AG04449 (cell line): ENCODE measurements around the gene HYKK.

Experiments used
- CTCF ChIA-PET: fragments of 350-600 bp; formaldehyde crosslinking; extraction: SDS; loops from one replicate; lab custom pipeline; 2021; ENCODE audit warnings: antibody characterized with exemption; lab: Yijun Ruan, JAX
- POLR2A ChIA-PET: fragments of 400-600, 350-600 bp; formaldehyde crosslinking; extraction: SDS; loops from one replicate; lab custom pipeline; 2020; ENCODE audit warnings: antibody characterized with exemption, inconsistent platforms; lab: Yijun Ruan, JAX
- DNase-seq: peaks from one replicate; pipeline ENCODE4 v3.0.0-alpha.2; 2010; ENCODE audit warnings: low read depth, low spot score
- H3K4me3 ChIP-seq: 2 replicates; pipeline ENCODE4 v1.5.1; 2011; ENCODE audit warnings: low read depth, mild to moderate bottlenecking, control low read depth, low read length
- TF ChIP-seq, protein P1 (sequence below): IDR thresholded peaks from one replicate; pipeline ENCODE4 v1.5.1; 2011; ENCODE audit warnings: mild to moderate bottlenecking, moderate library complexity, low read length, control low read depth, inconsistent platforms; ENCODE audit not compliant: insufficient read depth; ENCODE audit errors: missing control alignments

Gene HYKK

DNA sequence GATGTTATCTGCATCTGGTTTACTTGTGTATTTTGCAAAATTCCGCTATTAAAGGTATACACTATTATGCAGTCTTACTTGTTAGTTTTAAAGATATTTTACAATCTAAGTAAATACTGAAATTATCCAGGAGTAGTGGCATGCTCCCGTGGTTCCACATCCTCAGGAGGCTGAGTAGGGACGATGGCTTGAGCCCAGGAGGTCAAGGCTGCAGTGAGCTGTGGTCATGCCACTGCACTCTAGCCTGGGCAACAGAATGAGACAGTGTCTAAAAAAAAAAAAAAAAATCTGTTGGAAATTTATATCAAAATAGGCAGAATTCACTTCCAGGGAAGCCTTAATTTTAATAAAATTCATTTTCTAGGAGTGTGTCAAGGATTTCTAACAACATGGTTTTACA, 27.7 kb upstream of the HYKK start:
- ChIA-PET CTCF (interaction anchor here (1.2 to 2.6 kb wide), 3 partner anchors 10 to 171 kb away, joined by 3 to 13 read pairs (median 9); no protein-coding TSS in a partner anchor), POLR2A (no interaction called here)

DNA sequence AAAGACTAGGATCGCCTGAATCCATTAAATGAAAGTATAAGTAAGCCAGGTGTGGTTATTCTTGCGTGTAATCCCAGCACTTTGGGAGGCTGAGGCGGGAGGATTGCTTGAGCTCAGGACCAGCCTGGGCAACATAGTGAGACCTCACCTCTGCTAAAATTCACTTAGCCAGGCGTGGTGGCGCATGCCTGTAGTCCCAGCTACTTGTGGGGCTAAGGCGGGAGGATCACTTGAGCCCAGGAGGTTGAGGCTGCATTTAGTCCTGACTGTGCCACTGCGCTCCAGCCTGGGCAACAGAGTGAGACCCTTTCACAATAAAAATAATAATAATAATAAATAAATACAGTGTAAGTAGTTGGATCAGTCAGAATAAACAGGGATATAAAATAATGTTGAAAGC, 25.5 kb upstream of the HYKK start:
- ChIA-PET POLR2A (no interaction called here), CTCF (interaction anchor here (1.0 to 3.0 kb wide), 10 partner anchors 9 to 182 kb away, joined by 3 to 15 read pairs (median 7); partner anchors contain the start of gene SKIC8)
- H3K4me3 ChIP-seq, result no peak overlapping the region
- TF ChIP-seq, protein P1, sequence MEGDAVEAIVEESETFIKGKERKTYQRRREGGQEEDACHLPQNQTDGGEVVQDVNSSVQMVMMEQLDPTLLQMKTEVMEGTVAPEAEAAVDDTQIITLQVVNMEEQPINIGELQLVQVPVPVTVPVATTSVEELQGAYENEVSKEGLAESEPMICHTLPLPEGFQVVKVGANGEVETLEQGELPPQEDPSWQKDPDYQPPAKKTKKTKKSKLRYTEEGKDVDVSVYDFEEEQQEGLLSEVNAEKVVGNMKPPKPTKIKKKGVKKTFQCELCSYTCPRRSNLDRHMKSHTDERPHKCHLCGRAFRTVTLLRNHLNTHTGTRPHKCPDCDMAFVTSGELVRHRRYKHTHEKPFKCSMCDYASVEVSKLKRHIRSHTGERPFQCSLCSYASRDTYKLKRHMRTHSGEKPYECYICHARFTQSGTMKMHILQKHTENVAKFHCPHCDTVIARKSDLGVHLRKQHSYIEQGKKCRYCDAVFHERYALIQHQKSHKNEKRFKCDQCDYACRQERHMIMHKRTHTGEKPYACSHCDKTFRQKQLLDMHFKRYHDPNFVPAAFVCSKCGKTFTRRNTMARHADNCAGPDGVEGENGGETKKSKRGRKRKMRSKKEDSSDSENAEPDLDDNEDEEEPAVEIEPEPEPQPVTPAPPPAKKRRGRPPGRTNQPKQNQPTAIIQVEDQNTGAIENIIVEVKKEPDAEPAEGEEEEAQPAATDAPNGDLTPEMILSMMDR, result no peak
- no peak for DNase-seq

More for the DNA sequence above, 27.7 kb upstream of the HYKK start:
- DNase-seq, result no peak
- H3K4me3 ChIP-seq, result no peak overlapping the region
- TF ChIP-seq, protein P1, result no peak

DNA sequence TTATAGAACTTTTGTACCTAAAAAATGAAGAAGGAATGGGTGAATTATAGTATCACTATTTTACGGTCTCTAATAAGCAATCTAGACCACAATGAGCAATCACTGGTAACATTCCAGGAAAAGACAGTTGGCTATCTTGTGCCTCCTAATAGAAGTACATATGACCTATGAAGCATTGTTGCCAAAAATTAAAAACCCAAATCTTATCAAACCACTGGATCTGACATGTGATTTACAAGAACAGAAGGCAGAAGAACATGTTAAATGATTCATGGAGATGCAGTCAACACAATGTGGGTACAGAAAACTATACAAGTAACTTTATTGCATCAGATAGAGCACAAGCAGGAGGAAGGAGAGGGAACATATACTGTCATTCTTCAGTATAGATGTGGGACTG, 14.5 kb upstream of the HYKK start:
- CTCF ChIA-PET, result interaction anchor here (2.5 kb wide), 1 partner anchor 11 kb away, joined by 12 read pairs; no protein-coding TSS in a partner anchor
- POLR2A ChIA-PET, result no interaction called here
- TF ChIP-seq, protein P1, result no peak
- DNase-seq, result peak; percentile 5
- no peak overlapping the region for H3K4me3 ChIP-seq

DNA sequence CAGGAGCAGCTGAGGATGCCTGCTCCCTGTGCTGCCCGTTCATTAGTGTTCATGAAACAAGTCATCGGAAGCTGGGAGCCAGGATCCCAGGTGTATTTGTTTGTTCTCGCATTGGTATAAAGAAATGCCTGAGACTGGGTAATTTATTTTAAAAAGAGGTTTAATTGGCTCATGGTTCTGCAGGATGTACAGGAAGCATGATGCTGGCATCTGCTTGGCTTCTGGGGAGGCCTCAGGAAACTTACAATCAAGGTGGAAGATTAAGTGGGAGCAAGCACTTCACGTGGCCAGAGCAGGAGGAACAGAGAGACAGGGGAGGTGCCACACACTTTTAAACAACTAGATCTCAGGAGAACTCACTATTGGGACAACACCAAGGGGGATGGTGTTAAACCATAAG, 5.5 kb upstream of the HYKK start:
- TF ChIP-seq, protein P1, result no peak
- POLR2A ChIA-PET, result no interaction called here
- CTCF ChIA-PET, result interaction anchor here (0.9 kb wide), 1 partner anchor 38 kb away, joined by 3 read pairs; the partner anchor contains the start of gene PSMA4

DNA sequence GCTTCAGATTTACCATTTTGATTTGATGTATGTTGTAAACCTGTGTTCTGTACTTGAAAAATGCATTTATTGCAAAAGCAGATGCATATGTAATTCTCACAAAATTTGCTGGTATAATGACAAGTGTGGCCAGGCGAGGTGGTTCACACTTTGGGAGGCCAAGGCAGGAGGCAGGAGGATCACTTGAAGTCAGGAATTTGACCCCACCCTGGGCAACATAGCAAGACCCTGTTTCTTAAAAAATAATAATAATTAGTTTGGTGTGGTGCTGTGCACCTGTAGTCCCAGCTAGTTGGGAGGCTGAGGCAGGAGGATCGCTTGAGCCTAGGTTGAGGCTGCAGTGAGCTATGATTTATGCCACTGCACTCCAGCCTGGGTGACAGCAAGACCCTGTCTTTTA, 4.7 kb upstream of the HYKK start:
- TF ChIP-seq, protein P1, result no peak
- H3K4me3 ChIP-seq, result no peak overlapping the region
- CTCF ChIA-PET, result interaction anchor here (0.9 kb wide), 1 partner anchor 37 kb away, joined by 3 read pairs; the partner anchor contains the start of gene PSMA4
- DNase-seq, result no peak
- POLR2A ChIA-PET, result no interaction called here

More for the DNA sequence above, 5.5 kb upstream of the HYKK start:
- no peak overlapping the region for H3K4me3 ChIP-seq
- no peak for DNase-seq

DNA sequence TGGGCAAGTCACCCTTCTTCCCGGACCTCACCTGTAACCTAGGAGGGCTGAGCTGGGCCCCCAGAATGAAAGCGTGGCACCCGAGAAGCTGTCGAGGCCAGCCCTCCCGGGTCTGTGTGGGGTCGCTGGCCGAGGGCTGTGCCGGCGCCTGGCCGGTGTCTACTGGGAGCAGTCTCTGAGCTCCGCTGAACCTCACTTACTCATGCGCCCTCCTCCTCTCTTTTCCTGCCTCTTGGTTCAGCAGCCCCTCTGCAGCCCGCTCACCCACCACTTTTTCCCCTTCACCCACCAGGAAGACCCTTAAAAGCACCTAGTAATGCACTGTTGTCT, 419 bp downstream of the HYKK start:
- TF ChIP-seq, protein P1, result no peak
- H3K4me3 ChIP-seq, result peak overlapping the region; percentile 97
- CTCF ChIA-PET, result interaction anchor here (0.7 to 1.1 kb wide), 2 partner anchors 48 to 67 kb away, joined by 3 read pairs; no protein-coding TSS in a partner anchor
- no peak for DNase-seq
- POLR2A ChIA-PET, result no interaction called here
